HepG2 (cell line): ENCODE data around the gene ARL2. TPM values are rescaled to one million over a fixed set of nuclear protein-coding genes. Genes with fewer than 3 reads are reported as not detected.

Experiments used
- GLMP ChIP-seq: sonication (generic); formaldehyde crosslinking; IDR thresholded peaks from 2 replicates; pipeline ENCODE4 v1.9.0; 2021; ENCODE audit warnings: missing genetic modification reagents, mild to moderate bottlenecking, borderline replicate concordance
- ISL2 ChIP-seq: sonication (generic); formaldehyde crosslinking; IDR thresholded peaks from 2 replicates; pipeline ENCODE4 v1.5.0; 2020; ENCODE audit warnings: missing genetic modification reagents
- ISX ChIP-seq: sonication (generic); formaldehyde crosslinking; conservative IDR thresholded peaks from 2 replicates; pipeline ENCODE4 v1.5.0; 2020; ENCODE audit warnings: missing genetic modification reagents
- MED13 ChIP-seq: sonication (generic); formaldehyde crosslinking; IDR thresholded peaks from 2 replicates; pipeline ENCODE4 v1.5.0; 2020; ENCODE audit warnings: missing genetic modification reagents
- MTF1 ChIP-seq: sonication (generic); formaldehyde crosslinking; IDR thresholded peaks from 2 replicates; pipeline ENCODE4 v1.5.0; 2020; ENCODE audit warnings: missing genetic modification reagents
- MZF1 ChIP-seq: sonication (generic); formaldehyde crosslinking; IDR thresholded peaks from 2 replicates; pipeline ENCODE4 v1.8.1; 2023; ENCODE audit warnings: mild to moderate bottlenecking, missing genetic modification reagents, borderline replicate concordance
- NFE2 ChIP-seq: sonication (generic); formaldehyde crosslinking; IDR thresholded peaks from 2 replicates; pipeline ENCODE4 v1.4.0; 2020; ENCODE audit warnings: missing genetic modification reagents
- NR2C2 ChIP-seq: sonication (generic); formaldehyde crosslinking; IDR thresholded peaks from 2 replicates; pipeline ENCODE4 v1.4.0; 2020; ENCODE audit warnings: missing genetic modification reagents, mild to moderate bottlenecking, moderate library complexity, borderline replicate concordance
- NR2F6 ChIP-seq, 2 experiments: IDR thresholded peaks; 2 replicates each; pipeline ENCODE4 v1.6.1; 2016; ENCODE audit warnings: antibody characterized with exemption in 1 of 2, mild to moderate bottlenecking in 1 of 2
- PBX2 ChIP-seq: IDR thresholded peaks from 2 replicates; pipeline ENCODE4 v1.6.1; 2016; ENCODE audit warnings: control low read depth
- POLR2G ChIP-seq: fragments of 200-400 bp; formaldehyde crosslinking; IDR thresholded peaks from 2 replicates; pipeline ENCODE4 v1.6.1; 2018; ENCODE audit warnings: mild to moderate bottlenecking, low read depth, low read length, moderate library complexity
- PPARG ChIP-seq: conservative IDR thresholded peaks from 2 replicates; pipeline ENCODE4 v1.6.1; 2016; ENCODE audit warnings: missing biosample characterization, missing genetic modification reagents
- ZBTB26 ChIP-seq: IDR thresholded peaks from 2 replicates; pipeline ENCODE4 v1.6.1; 2016; ENCODE audit warnings: missing compliant biosample characterization, missing genetic modification reagents, borderline replicate concordance
- ZBTB34 ChIP-seq: sonication (generic); formaldehyde crosslinking; IDR thresholded peaks from 2 replicates; pipeline ENCODE4 v1.8.0; 2022; ENCODE audit warnings: mild to moderate bottlenecking, missing genetic modification reagents
- ZIK1 ChIP-seq: sonication (generic); formaldehyde crosslinking; IDR thresholded peaks from 2 replicates; pipeline ENCODE4 v1.5.0; 2020; ENCODE audit warnings: mild to moderate bottlenecking, low read depth, missing genetic modification reagents, borderline replicate concordance
- ZKSCAN5 ChIP-seq: sonication (generic); formaldehyde crosslinking; IDR thresholded peaks from 2 replicates; pipeline ENCODE4 v1.5.1; 2020; ENCODE audit warnings: mild to moderate bottlenecking, missing genetic modification reagents
- ZNF264 ChIP-seq: sonication (generic); formaldehyde crosslinking; IDR thresholded peaks from 2 replicates; pipeline ENCODE4 v1.4.0; 2020; ENCODE audit warnings: missing genetic modification reagents
- ZNF275 ChIP-seq: sonication (generic); formaldehyde crosslinking; IDR thresholded peaks from 2 replicates; pipeline ENCODE4 v1.8.0; 2022; ENCODE audit warnings: missing genetic modification reagents, mild to moderate bottlenecking, inconsistent platforms, borderline replicate concordance
- ZNF451 ChIP-seq: sonication (generic); formaldehyde crosslinking; IDR thresholded peaks from 2 replicates; pipeline ENCODE4 v1.5.0; 2020; ENCODE audit warnings: mild to moderate bottlenecking, missing genetic modification reagents
- ZNF746 ChIP-seq: sonication (generic); formaldehyde crosslinking; IDR thresholded peaks from 2 replicates; pipeline ENCODE4 v1.8.0; 2022; ENCODE audit warnings: mild to moderate bottlenecking, missing genetic modification reagents
- ZNF768 ChIP-seq: sonication (generic); formaldehyde crosslinking; IDR thresholded peaks from 2 replicates; pipeline ENCODE4 v1.4.0; 2020; ENCODE audit warnings: missing genetic modification reagents
- ZNF841 ChIP-seq: sonication (generic); formaldehyde crosslinking; IDR thresholded peaks from 2 replicates; pipeline ENCODE4 v1.8.1; 2023; ENCODE audit warnings: missing genetic modification reagents, borderline replicate concordance
- polyA plus RNA-seq, 8 experiments: library from polyadenylated mRNA; depleted of rRNA in 3 of 8; stranded (reverse) in 7 of 8; unstranded in 1 of 8; fragments of >200 nt; fragmentation: Illumina TruSeq in 4 of 8; extraction: Trizol in 4 of 8; gene quantifications; 2 replicates each; pipeline versions ENCODE4 v1.2.1 to v1.2.3, GENCODE V29; 2011 to 2016; ENCODE audit warnings: low read depth in 4 of 8, missing spikeins in 1 of 8, mixed read lengths in 1 of 8; ENCODE audit not compliant: insufficient read depth in 1 of 8
- total RNA-seq, 5 experiments: library from RNA; depleted of rRNA; stranded (reverse); fragments of >200 nt; fragmentation: Illumina TruSeq; extraction: Trizol; gene quantifications; 2 replicates each; pipeline ENCODE4 v1.2.3, GENCODE V29; 2016; ENCODE audit warnings: low read depth in 1 of 5

Gene ARL2
- total and polyA plus RNA-seq, 2 of the 13 experiments (the other 11 are each of a cell fraction or from before 2014, with no cell fraction given): 82.9 to 84.4 TPM

- TF ChIP-seq ZBTB34: peak; percentile 41; the same call in 1 of the 2 replicates
- TF ChIP-seq NR2C2 (CRISPR knock-in tag): peak; percentile 89
- TF ChIP-seq NFE2 (CRISPR knock-in tag): no peak
- TF ChIP-seq MZF1 (CRISPR knock-in tag): no peak
- no peak for TF ChIP-seq PPARG (CRISPR knock-in tag)
- TF ChIP-seq NR2F6 (IDR thresholded peaks at IDR 0.05): peak; percentile 86
- peak; percentile 92 for TF ChIP-seq NR2F6 (CRISPR knock-in tag; IDR thresholded peaks at IDR 0.05)
- no peak for TF ChIP-seq ZNF275
- no peak for TF ChIP-seq GLMP (CRISPR knock-in tag)
- no peak for TF ChIP-seq MTF1 (CRISPR knock-in tag)
- TF ChIP-seq ZIK1 (CRISPR knock-in tag): peak; percentile 29; the same call in 1 of the 2 replicates
- TF ChIP-seq ZNF451: no peak
- TF ChIP-seq PBX2: no peak
- no peak for TF ChIP-seq ZNF841 (CRISPR knock-in tag)
- no peak; the same call in 1 of the 2 replicates for TF ChIP-seq ISL2 (CRISPR knock-in tag)
- TF ChIP-seq ISX (CRISPR knock-in tag): no peak
- TF ChIP-seq ZKSCAN5: no peak
- peak; percentile 37; the same call in 1 of the 2 replicates for TF ChIP-seq ZNF768
- peak; percentile 39; the same call in 1 of the 2 replicates for TF ChIP-seq POLR2G
- TF ChIP-seq ZNF746 (CRISPR knock-in tag): 0 out of 2 replicates have a peak, but pooled peaks have one; percentile 73
- TF ChIP-seq ZNF264 (CRISPR knock-in tag): no peak
- TF ChIP-seq MED13 (CRISPR knock-in tag): no peak
- TF ChIP-seq ZBTB26 (CRISPR knock-in tag): no peak
These were observed 44.6 kb downstream of the ARL2 start, which contains the start of gene NAALADL1 (continued) for GRCh38 chr11:65058419-65059054.
